Lung (tissue), 12 donors: ENCODE results near the gene CDH23. TPM values are rescaled to one million over a fixed set of nuclear protein-coding genes. Genes with fewer than 3 reads are reported as not detected.

Source experiments
- ATAC-seq: fragments of 200-7000 bp; cut with Tn5 transposase; one replicate; pipeline ENCODE4 v1.9.1; 2020; ENCODE audit warnings: moderate number of reproducible peaks; ENCODE audit not compliant: insufficient read depth, low FRiP score
- DNase-seq, 3 donors: peaks; one replicate each; pipeline ENCODE4 v3.0.0-alpha.2; 2013 to 2017
- H3K27ac ChIP-seq, 2 donors: one replicate each; pipeline ENCODE4 v1.5.1; 2013; ENCODE audit warnings: mild to moderate bottlenecking in 2 of 2, moderate library complexity in 2 of 2, control low read depth in 1 of 2, inconsistent platforms in 1 of 2, low read depth in 1 of 2, low read length in 1 of 2
- H3K27me3 ChIP-seq, 3 donors: one replicate each; pipeline ENCODE4 v1.5.1; 2013; ENCODE audit warnings: low read length in 2 of 3; ENCODE audit not compliant: control insufficient read depth in 3 of 3, insufficient read depth in 3 of 3
- H3K36me3 ChIP-seq, 4 donors: one replicate each; pipeline ENCODE4 v1.5.1; 2013; ENCODE audit warnings: low read length in 4 of 4, mild to moderate bottlenecking in 1 of 4, moderate library complexity in 1 of 4; ENCODE audit not compliant: control insufficient read depth in 4 of 4, insufficient read depth in 4 of 4
- H3K4me1 ChIP-seq, 5 donors: one replicate each; pipeline ENCODE4 v1.5.1; 2013; ENCODE audit warnings: low read length in 5 of 5, mild to moderate bottlenecking in 2 of 5, moderate library complexity in 1 of 5; ENCODE audit not compliant: control insufficient read depth in 5 of 5, insufficient read depth in 5 of 5
- H3K4me3 ChIP-seq: one replicate; pipeline ENCODE4 v1.5.1; 2013; ENCODE audit warnings: mild to moderate bottlenecking, control low read depth, moderate library complexity
- H3K9ac ChIP-seq, 2 donors: one replicate each; pipeline ENCODE4 v1.5.1; 2013; ENCODE audit warnings: low read length in 2 of 2, control low read depth in 1 of 2; ENCODE audit not compliant: insufficient read depth in 1 of 2
- H3K9me3 ChIP-seq, 4 donors: one replicate each; pipeline ENCODE4 v1.5.1; 2013; ENCODE audit warnings: low read length in 3 of 4, mild to moderate bottlenecking in 1 of 4, moderate library complexity in 1 of 4; ENCODE audit not compliant: control insufficient read depth in 4 of 4, insufficient read depth in 3 of 4
- WGBS, 2 donors: extraction: QIAGEN DNeasy Blood & Tissue Kit; methylation state at CpG; one replicate each; pipeline ENCODE4 v1.1.7; 2013; 5-methylcytosine and 5-hydroxymethylcytosine counted together
- polyA plus RNA-seq, 2 donors: library from polyadenylated mRNA; stranded (reverse); fragments of 200-250 nt; gene quantifications; one replicate each; pipeline ENCODE4 v1.2.1, GENCODE V29; 2013
- total RNA-seq, 2 donors: library from RNA; depleted of rRNA in 1 of 2; stranded (reverse); fragments of >200 nt in 1 of 2; gene quantifications; one replicate each; pipeline ENCODE4 v1.2.1, GENCODE V29; 2014 to 2021
- TF ChIP-seq, protein P1 (sequence below): IDR thresholded peaks from 2 replicates; pipeline ENCODE4 v1.5.1; 2012; ENCODE audit warnings: mild to moderate bottlenecking; ENCODE audit errors: control extremely low read depth, extremely low read depth
- donor health status: control.
- donor health status: control.
- donor health status: Bipolar disorder and iron deficiency.
- donor health status: healthy.
- donor health status: DM: yes; HTN: yes; CAD: no.

The CDH23 gene
- total and polyA plus RNA-seq, 4 donors = 4.5 to 29.5 (median 6.0) TPM

DNA sequence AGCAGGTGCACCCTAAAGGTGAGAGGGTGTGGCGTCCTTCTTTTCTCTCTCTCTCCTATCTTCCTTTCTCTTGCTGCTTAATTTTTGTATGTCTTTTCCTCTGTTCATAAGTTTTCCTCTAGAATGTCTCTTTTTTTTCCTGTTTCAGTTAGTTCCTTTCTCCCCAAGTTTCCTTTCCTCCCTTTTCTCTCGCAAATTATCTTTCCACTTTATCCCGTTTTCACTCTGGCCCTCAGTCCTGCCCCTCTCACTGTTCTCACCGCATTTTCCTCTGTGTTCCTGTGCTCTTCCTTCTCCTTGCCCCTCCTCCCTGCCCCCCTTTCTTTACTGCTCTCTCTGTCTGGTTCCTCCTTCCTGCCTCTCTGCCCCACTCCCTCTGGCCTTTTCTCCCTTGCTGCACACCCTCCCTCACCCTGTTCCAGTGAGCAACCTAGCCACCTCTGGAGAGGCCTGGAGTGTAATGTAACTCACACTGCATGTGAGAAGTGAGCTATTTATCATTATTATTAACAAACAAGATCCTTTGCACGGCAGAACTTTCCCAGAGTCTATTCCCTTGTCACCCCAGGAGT, 164.4 kb downstream of the CDH23 start:
- Histone ChIP-seq H3K27me3 (no peaks in the 10 kb centered on the region), H3K4me3 (no peak overlapping the region), H3K9ac (no peak overlapping the region), H3K36me3 (no peaks in the 10 kb centered on the region), H3K9me3 (no peaks in the 10 kb centered on the region), H3K27ac (no peak overlapping the region), H3K4me1 (peaks cover 0 to 7% (median 0%) of the 10 kb centered on the region in 5 donors)
- ATAC-seq = no peak
- TF ChIP-seq, protein P1, sequence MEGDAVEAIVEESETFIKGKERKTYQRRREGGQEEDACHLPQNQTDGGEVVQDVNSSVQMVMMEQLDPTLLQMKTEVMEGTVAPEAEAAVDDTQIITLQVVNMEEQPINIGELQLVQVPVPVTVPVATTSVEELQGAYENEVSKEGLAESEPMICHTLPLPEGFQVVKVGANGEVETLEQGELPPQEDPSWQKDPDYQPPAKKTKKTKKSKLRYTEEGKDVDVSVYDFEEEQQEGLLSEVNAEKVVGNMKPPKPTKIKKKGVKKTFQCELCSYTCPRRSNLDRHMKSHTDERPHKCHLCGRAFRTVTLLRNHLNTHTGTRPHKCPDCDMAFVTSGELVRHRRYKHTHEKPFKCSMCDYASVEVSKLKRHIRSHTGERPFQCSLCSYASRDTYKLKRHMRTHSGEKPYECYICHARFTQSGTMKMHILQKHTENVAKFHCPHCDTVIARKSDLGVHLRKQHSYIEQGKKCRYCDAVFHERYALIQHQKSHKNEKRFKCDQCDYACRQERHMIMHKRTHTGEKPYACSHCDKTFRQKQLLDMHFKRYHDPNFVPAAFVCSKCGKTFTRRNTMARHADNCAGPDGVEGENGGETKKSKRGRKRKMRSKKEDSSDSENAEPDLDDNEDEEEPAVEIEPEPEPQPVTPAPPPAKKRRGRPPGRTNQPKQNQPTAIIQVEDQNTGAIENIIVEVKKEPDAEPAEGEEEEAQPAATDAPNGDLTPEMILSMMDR = no peak
- 38 to 40% methylated on average over 5 of the region's 5 CpGs for WGBS, 2 donors
- no peak for DNase-seq

DNA sequence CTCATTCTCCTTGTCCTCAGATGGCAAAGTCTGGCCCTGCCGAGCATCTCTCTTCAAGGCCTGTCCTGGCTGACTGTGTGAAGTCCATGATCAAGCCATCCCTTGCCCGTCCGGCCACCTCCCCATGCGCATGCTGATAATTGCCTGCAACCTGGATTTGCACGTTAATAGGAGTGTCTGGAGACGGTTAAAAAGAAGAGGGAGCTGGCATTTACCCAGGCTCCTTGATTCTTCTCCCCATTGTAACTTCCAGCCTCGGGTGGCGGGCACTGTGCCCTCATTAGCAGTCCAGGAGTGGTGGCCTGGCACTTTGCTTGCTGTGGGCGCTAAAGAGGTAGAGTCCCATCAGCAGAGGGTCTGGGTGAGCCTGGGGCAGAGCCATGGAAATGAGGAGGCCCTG, 165.5 kb downstream of the CDH23 start:
- Histone ChIP-seq H3K9ac (no peak overlapping the region), H3K27ac (no peak overlapping the region), H3K27me3 (no peaks in the 10 kb centered on the region), H3K36me3 (no peaks in the 10 kb centered on the region), H3K9me3 (no peaks in the 10 kb centered on the region), H3K4me3 (no peak overlapping the region), H3K4me1 (peaks cover 0 to 7% (median 0%) of the 10 kb centered on the region in 5 donors)
- ATAC-seq (no peak), DNase-seq (no peak)
- TF ChIP-seq, protein P1 = no peak
- WGBS, 2 donors = 92 to 93% methylated on average over 9 of the region's 9 CpGs

DNA sequence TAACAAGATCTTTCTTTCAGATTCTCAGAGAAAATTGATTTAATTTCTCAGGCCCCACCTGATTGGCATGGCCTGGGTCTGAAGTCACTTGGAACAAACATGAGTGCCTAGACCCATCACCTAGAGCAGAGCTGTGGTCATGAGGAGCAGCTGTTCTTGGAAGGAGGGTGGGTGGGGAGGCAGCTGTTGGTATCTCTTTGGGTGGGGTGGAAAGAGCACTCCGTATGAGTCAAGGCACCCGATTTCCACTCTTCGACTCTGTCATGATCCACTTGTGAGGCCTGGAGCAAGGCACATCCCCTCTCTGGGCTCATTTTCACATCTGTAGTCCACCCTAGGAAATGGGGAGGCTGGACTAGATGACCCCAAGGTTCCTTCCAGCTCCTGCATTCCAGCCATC, 166.2 kb downstream of the CDH23 start:
- Histone ChIP-seq H3K36me3 (no peaks in the 10 kb centered on the region), H3K4me3 (no peak overlapping the region), H3K4me1 (peaks cover 0 to 10% (median 0%) of the 10 kb centered on the region in 5 donors), H3K27me3 (no peaks in the 10 kb centered on the region), H3K9ac (no peak overlapping the region), H3K9me3 (no peaks in the 10 kb centered on the region), H3K27ac (no peak overlapping the region)
- DNase-seq (no peak), ATAC-seq (no peak)
- WGBS, 2 donors = 84 to 90% methylated on average over 3 of the region's 3 CpGs
- TF ChIP-seq, protein P1 = no peak
